OCI-LY1 (cell line): ENCODE data around the gene SOX12.

Experiments
- EZH2 ChIP-seq: fragments of 200-600 bp; sonication (generic), shearing (Covaris generic); IDR thresholded peaks from 2 replicates; pipeline ENCODE4 v1.8.0; 2017; ENCODE audit warnings: borderline replicate concordance, mixed run types, mild to moderate bottlenecking, antibody characterized with exemption, low read length, moderate library complexity, mixed read lengths
- TF ChIP-seq, protein P1 (sequence below): fragments of 200-600 bp; sonication (generic), shearing (Covaris generic); IDR thresholded peaks from 2 replicates; pipeline ENCODE4 v1.5.1; 2017; ENCODE audit warnings: mild to moderate bottlenecking, antibody characterized with exemption, low read length, moderate library complexity, mixed read lengths

DNA sequence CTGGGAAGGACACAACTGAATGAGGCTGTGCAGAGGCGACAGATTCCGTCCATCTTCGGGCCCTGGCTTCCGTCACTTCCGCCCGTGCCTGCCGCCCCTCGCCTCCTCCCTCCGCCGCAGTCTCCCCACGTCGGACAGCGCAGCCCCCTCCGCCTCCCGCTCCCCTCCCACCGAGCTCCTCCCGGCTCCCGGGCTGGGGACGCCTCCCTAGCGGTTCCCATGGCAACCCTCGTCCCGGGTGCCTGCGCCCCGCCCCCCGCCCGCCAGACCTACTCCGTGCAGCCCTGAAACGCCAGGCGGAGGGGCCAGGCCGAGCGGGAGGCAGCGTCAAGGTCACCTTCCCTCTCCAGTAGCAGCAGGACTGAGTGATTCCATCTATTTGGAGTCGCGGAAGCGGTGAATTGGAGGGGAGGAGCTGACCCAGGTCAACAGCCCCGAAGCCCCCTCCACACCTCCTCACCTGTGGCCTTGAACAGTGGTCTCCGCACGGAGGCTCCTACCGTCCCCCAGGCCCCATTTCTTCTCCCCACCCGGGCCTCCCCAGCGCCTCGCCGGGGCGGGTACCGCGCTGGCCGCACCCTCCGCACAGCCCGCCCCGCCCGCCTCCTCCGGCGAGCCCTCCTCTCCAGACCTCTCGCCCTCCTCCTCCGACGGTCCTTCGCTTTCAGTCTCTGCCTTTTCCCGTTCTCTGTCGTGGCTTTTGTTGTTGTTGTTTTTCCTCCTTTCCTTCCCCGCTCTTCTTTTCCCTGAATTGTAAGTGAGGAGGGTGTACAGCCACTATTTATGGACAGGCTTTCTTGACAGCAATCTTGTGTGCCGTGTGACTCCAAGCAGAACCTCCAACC, 22.5 kb downstream of the SOX12 start:
- TF ChIP-seq, protein P1, sequence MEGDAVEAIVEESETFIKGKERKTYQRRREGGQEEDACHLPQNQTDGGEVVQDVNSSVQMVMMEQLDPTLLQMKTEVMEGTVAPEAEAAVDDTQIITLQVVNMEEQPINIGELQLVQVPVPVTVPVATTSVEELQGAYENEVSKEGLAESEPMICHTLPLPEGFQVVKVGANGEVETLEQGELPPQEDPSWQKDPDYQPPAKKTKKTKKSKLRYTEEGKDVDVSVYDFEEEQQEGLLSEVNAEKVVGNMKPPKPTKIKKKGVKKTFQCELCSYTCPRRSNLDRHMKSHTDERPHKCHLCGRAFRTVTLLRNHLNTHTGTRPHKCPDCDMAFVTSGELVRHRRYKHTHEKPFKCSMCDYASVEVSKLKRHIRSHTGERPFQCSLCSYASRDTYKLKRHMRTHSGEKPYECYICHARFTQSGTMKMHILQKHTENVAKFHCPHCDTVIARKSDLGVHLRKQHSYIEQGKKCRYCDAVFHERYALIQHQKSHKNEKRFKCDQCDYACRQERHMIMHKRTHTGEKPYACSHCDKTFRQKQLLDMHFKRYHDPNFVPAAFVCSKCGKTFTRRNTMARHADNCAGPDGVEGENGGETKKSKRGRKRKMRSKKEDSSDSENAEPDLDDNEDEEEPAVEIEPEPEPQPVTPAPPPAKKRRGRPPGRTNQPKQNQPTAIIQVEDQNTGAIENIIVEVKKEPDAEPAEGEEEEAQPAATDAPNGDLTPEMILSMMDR: no peak
- no peak for TF ChIP-seq EZH2
